CD14-positive monocyte (primary cell): Measurements from ENCODE around the gene LIX1. TPM values are rescaled to one million over a fixed set of nuclear protein-coding genes. Genes with fewer than 3 reads are reported as not detected.

ENCODE experiments used
- DNase-seq, 3 donors: peaks; one replicate each; pipeline ENCODE4 v3.0.0-alpha.2; 2011 to 2022
- H2AFZ ChIP-seq: 2 replicates; pipeline ENCODE4 v1.6.0; 2012; ENCODE audit warnings: mild to moderate bottlenecking, low read depth, low read length, inconsistent platforms; ENCODE audit not compliant: insufficient read depth, poor library complexity, severe bottlenecking
- H3K27ac ChIP-seq, 2 donors: 1 replicate in 1 of 2; 2 replicates in 1 of 2; pipeline ENCODE4 v1.5.1; 2012 to 2013; ENCODE audit warnings: low read length in 2 of 2, control low read depth in 1 of 2, inconsistent platforms in 1 of 2, low read depth in 1 of 2, mild to moderate bottlenecking in 1 of 2
- H3K27me3 ChIP-seq, 2 donors: one replicate each; pipeline versions ENCODE4 v1.6.0 to v1.6.1; 2011 to 2013; ENCODE audit warnings: low read length in 2 of 2; ENCODE audit not compliant: control insufficient read depth in 2 of 2, insufficient read depth in 2 of 2
- H3K36me3 ChIP-seq, 2 donors: replicated peaks in 1 of 2; 1 replicate in 1 of 2; 2 replicates in 1 of 2; pipeline versions ENCODE4 v1.5.1 to v1.6.1; 2012 to 2013; ENCODE audit warnings: low read length in 2 of 2, control low read depth in 1 of 2, inconsistent platforms in 1 of 2, mild to moderate bottlenecking in 1 of 2; ENCODE audit not compliant: insufficient read depth in 2 of 2, control insufficient read depth in 1 of 2
- H3K4me1 ChIP-seq, 2 donors: 1 replicate in 1 of 2; 2 replicates in 1 of 2; pipeline versions ENCODE4 v1.5.1 to v1.6.1; 2012 to 2013; ENCODE audit warnings: low read length in 2 of 2, control low read depth in 1 of 2, inconsistent platforms in 1 of 2, mild to moderate bottlenecking in 1 of 2, moderate library complexity in 1 of 2; ENCODE audit not compliant: insufficient read depth in 2 of 2, control insufficient read depth in 1 of 2
- H3K4me2 ChIP-seq: replicated peaks from 2 replicates; pipeline ENCODE3; 2012; ENCODE audit warnings: low read length, moderate library complexity, mild to moderate bottlenecking; ENCODE audit not compliant: poor library complexity, severe bottlenecking; ENCODE audit errors: extremely low read depth
- H3K4me3 ChIP-seq, 3 experiments: fragments of 200-600 bp in 1 of 3; sonication (generic) in 1 of 3; replicated peaks in 1 of 3; 1 replicate in 2 of 3; 2 replicates in 1 of 3; pipeline ENCODE4 v1.5.1; 2011 to 2013; ENCODE audit warnings: low read length in 3 of 3, mild to moderate bottlenecking in 3 of 3, control low read depth in 2 of 3, low read depth in 2 of 3, inconsistent platforms in 1 of 3, moderate library complexity in 1 of 3
- H3K79me2 ChIP-seq: 2 replicates; pipeline ENCODE4 v1.6.0; 2012; ENCODE audit warnings: mild to moderate bottlenecking, control low read depth, inconsistent platforms, low read length, moderate library complexity; ENCODE audit not compliant: insufficient read depth
- H3K9ac ChIP-seq: 2 replicates; pipeline ENCODE4 v1.6.0; 2017; ENCODE audit warnings: low read length, mild to moderate bottlenecking; ENCODE audit not compliant: insufficient read depth, poor library complexity, severe bottlenecking
- H3K9me3 ChIP-seq, 2 donors: replicated peaks in 1 of 2; 1 replicate in 1 of 2; 2 replicates in 1 of 2; pipeline versions ENCODE4 v1.5.1 to v1.6.1; 2012 to 2013; ENCODE audit warnings: low read length in 2 of 2, control low read depth in 1 of 2; ENCODE audit not compliant: control insufficient read depth in 1 of 2, insufficient read depth in 1 of 2
- H4K20me1 ChIP-seq: 2 replicates; pipeline ENCODE4 v1.6.0; 2012; ENCODE audit warnings: mild to moderate bottlenecking, low read length, control low read depth, moderate library complexity; ENCODE audit not compliant: insufficient read depth
- H3K27ac Mint-ChIP-seq, 7 donors: one replicate each; pipeline ENCODE4 v1.8.0; 2020; ENCODE audit warnings: mild to moderate bottlenecking in 7 of 7, mixed read lengths in 7 of 7, moderate library complexity in 6 of 7, inconsistent platforms in 2 of 7
- H3K27me3 Mint-ChIP-seq, 3 donors: one replicate each; pipeline ENCODE4 v1.8.0; 2021 to 2022; ENCODE audit warnings: low read depth in 3 of 3, mild to moderate bottlenecking in 3 of 3, mixed read lengths in 3 of 3, moderate library complexity in 3 of 3, inconsistent platforms in 1 of 3
- H3K36me3 Mint-ChIP-seq, 2 donors: one replicate each; pipeline ENCODE4 v1.8.0; 2020; ENCODE audit warnings: mixed read lengths in 2 of 2, inconsistent platforms in 1 of 2, mild to moderate bottlenecking in 1 of 2
- H3K4me1 Mint-ChIP-seq: one replicate; pipeline ENCODE4 v1.8.0; 2020; ENCODE audit warnings: mild to moderate bottlenecking, mixed read lengths
- H3K4me3 Mint-ChIP-seq, 2 donors: one replicate each; pipeline ENCODE4 v1.8.0; 2020; ENCODE audit warnings: mild to moderate bottlenecking in 2 of 2, mixed read lengths in 2 of 2, moderate library complexity in 1 of 2
- H3K9me3 Mint-ChIP-seq, 7 donors: one replicate each; pipeline ENCODE4 v1.8.0; 2020 to 2022; ENCODE audit warnings: mixed read lengths in 7 of 7, mild to moderate bottlenecking in 6 of 7, moderate library complexity in 6 of 7, inconsistent platforms in 2 of 7
- CTCF ChIP-seq: fragments of 200-600 bp; IDR thresholded peaks from one replicate; pipeline ENCODE4 v1.8.0; 2022; ENCODE audit warnings: antibody characterized with exemption, mild to moderate bottlenecking
- WGBS: methylation state at CpG from one replicate; pipeline ENCODE4 v1.1.5; 2013; ENCODE audit warnings: missing lambda C conversion rate; ENCODE audit not compliant: insufficient coverage; 5-methylcytosine and 5-hydroxymethylcytosine counted together
- intact Hi-C, 2 donors: fragments of 100-400 bp; cut with micrococcal nuclease; formaldehyde crosslinking; loops; one replicate each; pipeline versions ENCODE4 v1.15.0 to v1.15.1; 2023
- polyA plus RNA-seq, 3 donors: library from polyadenylated mRNA; depleted of rRNA in 1 of 3; unstranded in 2 of 3; stranded (reverse) in 1 of 3; fragments of 300-500 nt in 2 of 3; fragments of >200 nt in 1 of 3; fragmentation: Illumina TruSeq in 2 of 3; gene quantifications; 1 replicate in 2 of 3; 2 replicates in 1 of 3; pipeline ENCODE4 v1.2.3, GENCODE V29; 2012 to 2021

LIX1 gene
- polyA plus RNA-seq, 3 donors = not detected

GRCh38 chr5:97094579-97095317 is 47.7 kb downstream of the LIX1 start:
- intact Hi-C loops = no loop called here
- Histone ChIP-seq H3K36me3 (no peaks in the 10 kb centered on the region), H2AFZ (peak overlapping the region; percentile 26), H3K4me1 (peaks cover 34 to 44% of the 10 kb centered on the region in 2 donors), H3K4me2 (no peak overlapping the region), H4K20me1 (no peaks in the 10 kb centered on the region), H3K9ac (no peak overlapping the region), H3K27ac (no peak overlapping the region), H3K9me3 (no peaks in the 10 kb centered on the region), H3K27me3 (no peaks in the 10 kb centered on the region), H3K79me2 (no peaks in the 10 kb centered on the region), H3K4me3 (no peak overlapping the region)
- H3K4me3 Mint-ChIP-seq = no peak overlapping the region
- peak overlapping the region in 2 of 7 donors; percentile 18 to 42 for H3K27ac Mint-ChIP-seq
- H3K36me3 Mint-ChIP-seq = no peaks in the 10 kb centered on the region
- WGBS = 91% methylated on average over 7 of the region's 8 CpGs
- peaks cover 0 to 2% (median 0%) of the 10 kb centered on the region in 3 donors for H3K27me3 Mint-ChIP-seq
- peaks cover 46% of the 10 kb centered on the region for H3K4me1 Mint-ChIP-seq
- TF ChIP-seq CTCF = no peak
- DNase-seq = no peak
- no peaks in the 10 kb centered on the region for H3K9me3 Mint-ChIP-seq

- H3K9ac ChIP-seq = no peak overlapping the region
- no peak for DNase-seq
- no peak for TF ChIP-seq CTCF
- H3K4me1 ChIP-seq = peaks cover 39 to 49% of the 10 kb centered on the region in 2 donors
- H3K4me1 Mint-ChIP-seq = peaks cover 52% of the 10 kb centered on the region
- peaks cover 0 to 3% (median 0%) of the 10 kb centered on the region in 7 donors for H3K9me3 Mint-ChIP-seq
- H3K4me2 ChIP-seq = no peak overlapping the region
- intact Hi-C loops = no loop called here
- no peak overlapping the region for H3K27ac ChIP-seq
- H2AFZ ChIP-seq = no peak overlapping the region
- H3K9me3 ChIP-seq = no peaks in the 10 kb centered on the region
- peaks cover 0 to 2% (median 0%) of the 10 kb centered on the region in 3 donors for H3K27me3 Mint-ChIP-seq
- H3K4me3 ChIP-seq = no peak overlapping the region
- no peaks in the 10 kb centered on the region for H3K36me3 ChIP-seq
- H3K27me3 ChIP-seq = no peaks in the 10 kb centered on the region
- no peaks in the 10 kb centered on the region for H3K79me2 ChIP-seq
- no peak overlapping the region for H3K4me3 Mint-ChIP-seq
- H3K27ac Mint-ChIP-seq = no peak overlapping the region
- no peaks in the 10 kb centered on the region for H4K20me1 ChIP-seq
- no peaks in the 10 kb centered on the region for H3K36me3 Mint-ChIP-seq
Measured at GRCh38 chr5:97093193-97093592, 49.2 kb downstream of the LIX1 start.
